Stimulated activated CD8-positive, alpha-beta memory T cell treated with anti-CD3 and anti-CD28 coated beads, Interleukin-4, amount 100 ng/mL, for 24 hours (primary cell): ENCODE results near the gene EFCAB6.

Source experiments
- DNase-seq: peaks from one replicate; pipeline ENCODE4 v3.0.0-alpha.2; 2020; ENCODE audit warnings: low read depth

The EFCAB6 gene

DNA sequence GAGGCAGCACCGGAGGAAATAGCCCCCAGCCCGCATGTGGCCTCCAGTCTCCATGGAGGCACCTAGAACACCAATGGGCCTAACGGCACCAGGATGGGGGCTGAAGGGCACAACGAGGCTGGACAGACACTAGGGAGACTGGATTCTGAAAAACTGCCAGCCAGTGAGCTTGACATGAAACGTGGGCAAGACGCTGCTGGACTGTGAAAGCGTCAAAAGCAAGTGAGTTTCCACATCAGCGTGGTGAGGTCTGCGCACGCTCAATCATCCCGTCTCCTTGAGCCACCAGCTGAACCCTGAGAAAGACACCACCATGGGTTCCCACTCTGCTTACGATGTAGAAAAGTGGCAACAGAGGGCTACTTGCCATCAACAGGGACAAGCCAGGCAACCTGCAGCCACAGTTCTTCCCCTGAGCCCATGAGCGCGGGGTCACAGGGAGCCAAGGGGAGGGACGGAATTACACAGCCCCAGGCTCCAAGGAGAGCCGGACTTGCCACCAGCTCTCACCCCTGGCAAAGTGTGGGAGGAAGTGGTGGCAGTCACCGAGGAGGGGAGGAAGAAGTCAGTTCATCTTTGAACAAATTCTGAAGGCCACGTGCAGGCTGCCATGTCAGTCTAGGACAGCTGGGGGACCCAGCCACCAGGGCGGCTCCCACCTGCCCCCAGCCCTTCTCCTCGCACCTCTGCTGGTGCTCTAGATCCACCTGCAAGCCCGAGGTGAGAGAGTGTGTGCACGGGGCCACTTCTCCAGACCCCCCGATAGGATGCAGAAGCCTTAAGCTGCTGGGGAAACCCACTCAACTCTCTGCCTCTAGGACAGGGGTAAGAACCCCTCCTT lies 269.2 kb downstream of the EFCAB6 start:
- DNase-seq = no peak

- DNase-seq = no peak
Measured at GRCh38 chr22:43541462-43542407, 270.4 kb downstream of the EFCAB6 start.

DNA sequence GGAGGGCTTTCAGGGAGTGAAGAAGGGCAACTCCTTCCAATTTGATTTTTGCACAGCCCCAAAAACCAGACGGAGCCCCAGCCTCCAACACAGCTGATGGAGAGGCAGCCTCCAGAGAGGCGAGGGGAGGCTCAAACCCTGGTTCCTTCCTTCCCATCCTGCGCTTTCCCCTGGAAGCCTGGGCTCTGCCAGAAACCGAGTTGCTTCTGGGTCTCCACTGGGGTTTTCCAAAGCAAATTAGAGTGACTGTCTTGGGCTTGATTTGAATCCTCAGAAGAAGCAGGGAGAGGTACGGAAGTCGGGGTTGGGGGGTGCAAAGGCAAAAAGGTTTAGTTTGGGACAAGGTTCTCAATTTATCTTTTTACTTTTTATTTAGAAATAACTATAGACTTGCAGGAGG lies 271.1 kb downstream of the EFCAB6 start:
- DNase-seq = no peak

DNA sequence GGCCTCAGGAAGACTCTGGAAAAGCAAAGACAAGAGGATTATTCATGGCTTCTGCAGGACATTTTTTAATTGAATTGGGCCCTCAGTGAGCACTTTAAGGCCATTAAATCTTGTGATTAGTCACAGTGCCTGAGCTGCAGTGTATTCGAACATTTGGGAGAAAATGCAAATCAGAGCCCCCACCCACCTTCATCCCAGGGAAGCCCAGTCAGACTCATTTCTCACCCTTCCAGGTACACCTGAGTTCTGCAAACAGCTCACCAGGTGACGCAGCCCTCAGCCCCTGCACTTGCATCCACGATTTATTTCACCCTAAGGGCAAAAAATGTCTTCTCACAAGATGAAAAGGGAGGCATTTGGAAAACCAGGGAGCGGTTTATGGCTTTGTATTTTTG lies 271.6 kb downstream of the EFCAB6 start:
- no peak for DNase-seq

DNA sequence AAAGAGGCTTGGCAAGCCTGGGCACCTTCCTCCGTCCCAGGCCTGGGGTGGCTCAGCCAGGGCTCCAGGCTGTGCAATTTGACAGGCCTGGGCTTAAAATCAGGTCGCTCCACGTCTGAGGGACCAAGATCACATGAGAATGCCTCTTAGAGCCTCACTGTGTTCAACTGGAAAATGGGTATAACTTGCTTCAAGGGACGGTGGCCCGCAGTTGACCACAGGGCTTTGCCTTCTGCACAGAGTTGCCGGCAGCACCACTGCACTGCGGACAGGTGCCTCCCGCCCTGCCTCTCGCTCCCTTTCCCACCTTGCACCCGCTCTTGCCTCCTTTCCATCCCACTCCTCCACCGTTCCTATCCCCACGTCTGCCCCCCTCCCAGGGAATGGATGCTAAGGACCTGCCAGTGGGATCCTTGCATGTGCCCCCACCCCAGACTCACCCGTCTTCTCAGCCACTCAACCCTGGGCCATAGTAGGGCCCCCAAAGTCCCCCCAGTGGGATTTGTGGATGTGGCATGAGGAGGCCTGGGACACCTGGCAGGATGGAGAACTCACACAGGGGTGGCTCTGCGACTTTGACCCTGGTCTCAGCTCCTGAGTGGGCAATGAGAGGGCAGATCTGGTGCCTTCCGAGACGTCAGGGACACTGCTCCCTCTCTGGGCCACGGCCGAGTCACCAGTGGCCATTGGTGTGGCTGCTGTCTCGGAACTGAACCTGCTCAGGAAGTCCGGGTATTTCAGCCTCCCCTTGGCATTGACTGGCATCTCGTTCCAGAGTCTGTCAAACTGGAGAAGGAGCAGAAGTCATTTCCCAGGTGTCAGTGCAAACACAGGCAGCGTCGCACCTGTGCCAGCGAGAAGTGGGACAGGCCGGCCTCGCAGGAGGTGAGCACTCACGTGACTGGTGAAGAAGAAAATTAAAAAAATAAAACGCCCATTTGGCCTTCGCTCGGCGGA lies 272.3 kb downstream of the EFCAB6 start:
- no peak for DNase-seq

DNA sequence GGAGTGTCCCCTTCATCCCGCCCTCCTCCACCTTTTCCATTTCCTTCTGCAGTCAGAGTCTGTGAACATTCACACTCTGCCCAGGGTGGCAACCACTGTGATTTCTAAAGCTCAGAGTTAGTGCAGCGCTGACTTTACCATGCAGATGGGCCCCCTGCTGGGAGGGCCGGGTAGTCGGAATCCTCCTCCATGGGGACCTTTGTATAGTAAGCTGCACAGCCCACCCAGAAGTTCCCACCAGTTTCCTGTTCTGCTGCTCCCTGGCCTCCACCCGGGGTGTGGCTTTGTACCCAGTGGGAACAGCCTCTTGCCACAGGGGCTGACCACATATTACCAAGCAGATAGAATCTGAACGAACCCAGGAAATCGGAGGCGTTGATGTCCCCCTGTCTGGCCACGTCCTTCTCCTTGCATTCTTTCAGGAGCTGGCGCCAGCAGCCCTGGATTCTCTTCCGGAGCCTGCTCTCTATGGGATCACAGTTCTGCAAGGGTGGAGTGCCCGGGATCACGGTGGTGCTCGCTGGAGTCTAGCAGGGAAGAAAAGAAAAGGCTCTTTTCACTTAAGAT lies 275.0 kb downstream of the EFCAB6 start:
- no peak for DNase-seq

- no peak for DNase-seq
Measured at GRCh38 chr22:43535741-43536140, 276.4 kb downstream of the EFCAB6 start.

DNA sequence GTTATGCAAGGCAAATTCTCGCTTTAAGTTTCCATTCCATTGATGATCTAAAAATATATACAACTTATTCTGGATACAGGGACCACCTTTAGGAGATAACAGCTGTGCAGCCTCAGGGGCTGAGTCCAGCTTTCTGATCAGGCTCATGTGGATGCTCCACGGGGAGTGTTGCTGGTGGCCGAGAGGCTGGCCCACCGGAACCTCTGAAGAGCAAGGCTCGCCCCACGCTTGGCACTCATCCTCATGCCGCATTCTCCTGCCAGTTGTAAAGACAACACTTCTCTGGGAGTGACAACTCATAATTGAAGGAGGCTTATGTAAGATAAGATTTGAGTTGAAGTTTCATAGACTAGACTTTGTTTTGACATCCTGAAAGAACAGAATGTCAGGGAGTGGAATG lies 276.8 kb downstream of the EFCAB6 start:
- no peak for DNase-seq

DNA sequence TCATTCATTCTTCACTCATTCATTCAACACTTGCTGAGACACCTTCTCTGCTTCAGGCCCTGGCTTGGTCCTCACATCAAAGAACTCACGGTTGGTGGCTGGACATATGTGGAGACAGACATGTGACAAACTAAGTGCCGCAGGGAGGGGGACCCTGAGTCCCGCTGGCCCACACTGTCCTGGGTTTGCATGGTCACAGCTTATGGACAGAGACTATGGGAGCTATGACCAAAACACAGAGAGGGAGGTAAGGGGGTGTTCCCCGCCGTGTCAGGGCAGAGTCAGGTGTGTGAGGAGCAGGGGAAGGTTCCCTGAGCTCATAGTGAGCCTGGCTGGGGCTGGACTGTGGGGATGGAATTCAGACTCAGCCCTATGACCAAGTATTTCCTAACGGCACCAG lies 277.2 kb downstream of the EFCAB6 start:
- no peak for DNase-seq

DNA sequence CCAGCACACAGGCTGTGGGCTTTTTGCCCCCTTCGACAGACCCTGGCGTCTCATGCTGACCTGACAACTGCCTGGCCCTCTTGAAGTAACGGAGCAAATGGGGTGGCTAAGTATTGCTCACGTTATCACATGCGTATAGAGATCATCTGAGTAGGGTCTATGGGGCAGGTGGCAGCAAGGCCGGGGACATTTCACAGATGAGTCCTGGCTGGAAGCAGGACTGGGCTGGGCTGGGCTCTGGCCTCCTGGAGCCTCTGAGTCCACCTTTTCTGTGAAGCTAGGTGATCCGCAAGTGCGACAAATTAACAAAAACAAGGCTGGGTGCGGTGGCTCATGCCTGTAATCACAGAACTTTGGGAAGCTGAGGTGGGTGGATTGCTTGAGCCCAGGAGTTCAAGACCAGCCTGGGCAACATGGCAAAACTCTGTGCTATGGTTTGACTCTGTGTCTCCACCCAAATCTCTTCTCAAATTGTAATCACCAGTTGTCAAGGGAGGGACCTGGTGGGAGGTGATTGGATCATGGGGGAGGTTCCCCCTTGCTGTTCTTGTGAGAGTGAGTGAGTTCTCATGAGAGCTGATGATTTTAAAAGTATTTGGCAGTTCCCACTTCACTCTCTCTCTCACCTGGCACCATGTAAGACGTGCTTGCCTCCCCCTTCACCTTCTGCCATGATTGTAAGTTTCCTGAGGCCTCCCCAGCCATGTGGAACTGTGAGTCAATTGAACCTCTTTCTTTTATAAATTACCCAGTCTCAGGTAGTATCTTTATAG lies 278.3 kb downstream of the EFCAB6 start:
- no peak for DNase-seq

DNA sequence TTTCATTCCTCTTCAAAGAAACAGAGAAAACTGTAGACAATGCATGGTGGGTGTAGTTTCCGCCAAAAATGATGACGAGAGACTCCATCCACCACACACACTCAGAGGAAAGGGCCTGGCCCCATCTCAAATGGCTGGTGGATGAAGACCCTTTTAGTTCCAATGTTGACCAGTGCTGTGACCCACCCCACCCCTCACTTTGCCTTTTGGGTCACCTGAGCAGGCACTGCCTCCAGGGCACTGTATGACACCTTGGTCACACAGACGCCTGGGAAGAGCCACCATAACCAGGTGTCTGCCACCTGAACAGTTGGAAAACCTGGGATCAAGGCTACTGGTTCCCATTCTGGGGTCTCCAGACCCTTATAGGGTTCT lies 279.0 kb downstream of the EFCAB6 start:
- no peak for DNase-seq

DNA sequence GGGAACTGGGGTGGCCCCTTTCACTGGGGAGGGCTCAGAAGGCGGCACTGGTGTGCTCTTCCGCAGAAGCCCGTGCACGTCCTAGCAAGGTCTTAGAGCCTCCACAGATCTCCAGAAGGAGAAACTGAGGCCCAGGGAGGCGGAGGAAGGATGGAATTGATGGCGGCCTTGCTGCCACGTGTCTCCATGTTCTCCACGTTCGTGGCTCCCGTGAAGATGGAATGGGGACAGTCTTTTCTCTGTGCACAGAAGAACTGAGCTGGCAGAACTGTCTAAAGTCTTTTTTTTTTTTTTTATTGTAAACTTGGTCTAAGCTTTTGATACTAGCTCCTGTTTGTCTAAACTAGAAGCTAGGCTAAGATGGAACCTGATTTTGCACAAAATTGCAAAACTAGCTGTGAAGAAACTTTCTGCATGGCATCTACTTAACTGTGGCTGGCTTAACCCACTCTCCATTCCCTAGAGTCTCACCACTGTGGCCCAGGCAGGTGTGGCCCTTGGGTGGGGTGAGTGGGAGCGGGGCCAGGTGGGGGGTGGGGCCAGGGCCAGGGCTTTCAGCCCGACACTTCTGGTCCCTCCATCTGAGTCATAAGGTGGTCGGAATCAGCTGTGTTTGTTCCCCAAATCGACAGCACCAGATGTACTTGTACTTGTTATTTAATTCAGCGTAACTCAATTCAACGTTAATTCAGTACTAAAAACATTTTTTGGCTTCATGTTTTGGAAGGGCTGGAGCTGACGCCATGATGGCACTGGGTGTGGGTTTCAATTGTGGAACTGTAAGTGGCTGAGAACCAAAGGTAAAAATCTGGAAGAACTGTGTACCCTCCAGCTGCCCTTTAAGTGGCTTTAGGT lies 279.6 kb downstream of the EFCAB6 start:
- DNase-seq = no peak

GRCh38 chr22:43531651-43532050 lies 280.5 kb downstream of the EFCAB6 start:
- no peak for DNase-seq

- no peak for DNase-seq
Measured at GRCh38 chr22:43530349-43531201, 281.5 kb downstream of the EFCAB6 start.

DNA sequence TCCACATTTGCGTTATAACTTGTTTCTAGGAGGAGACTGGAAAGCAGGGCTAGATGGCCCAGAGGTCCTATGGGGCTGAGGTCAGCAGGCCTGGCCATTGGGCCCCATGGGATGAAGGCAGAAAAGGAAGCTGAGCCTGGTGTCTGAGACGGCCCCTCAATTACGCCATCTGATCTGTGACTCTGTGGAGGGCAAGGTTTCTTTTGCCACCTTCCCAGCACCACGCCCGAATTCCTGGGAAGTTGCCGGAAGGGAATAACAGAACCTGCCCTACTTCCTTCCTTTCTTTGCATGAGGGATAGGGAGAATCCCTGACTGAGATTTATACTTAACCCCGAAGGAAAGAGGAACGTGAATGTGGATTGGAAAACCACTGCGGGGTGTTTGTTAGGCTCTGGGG lies 282.2 kb downstream of the EFCAB6 start:
- DNase-seq = no peak

DNA sequence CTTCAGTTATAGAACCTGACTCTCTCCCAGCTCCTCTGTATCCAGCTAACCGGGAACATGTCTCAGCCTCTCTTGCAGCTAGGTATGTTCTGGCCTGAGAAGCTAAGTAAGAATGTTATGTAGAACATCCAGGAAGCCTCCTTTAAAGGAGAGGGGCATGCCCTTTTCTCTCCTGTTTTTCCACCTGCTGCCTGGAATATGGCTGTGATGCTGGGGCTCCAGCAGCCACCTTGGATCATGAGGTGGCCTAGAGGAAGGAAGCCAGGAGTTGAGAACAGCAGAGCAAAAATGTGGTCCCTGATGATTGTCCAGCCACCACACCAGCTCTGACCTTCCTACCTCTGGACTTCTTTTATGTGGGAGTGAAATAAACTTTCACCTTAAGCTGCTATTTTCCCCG lies 282.6 kb downstream of the EFCAB6 start:
- DNase-seq = no peak

- no peak for DNase-seq
Measured at GRCh38 chr22:43528601-43529360, 283.3 kb downstream of the EFCAB6 start.

DNA sequence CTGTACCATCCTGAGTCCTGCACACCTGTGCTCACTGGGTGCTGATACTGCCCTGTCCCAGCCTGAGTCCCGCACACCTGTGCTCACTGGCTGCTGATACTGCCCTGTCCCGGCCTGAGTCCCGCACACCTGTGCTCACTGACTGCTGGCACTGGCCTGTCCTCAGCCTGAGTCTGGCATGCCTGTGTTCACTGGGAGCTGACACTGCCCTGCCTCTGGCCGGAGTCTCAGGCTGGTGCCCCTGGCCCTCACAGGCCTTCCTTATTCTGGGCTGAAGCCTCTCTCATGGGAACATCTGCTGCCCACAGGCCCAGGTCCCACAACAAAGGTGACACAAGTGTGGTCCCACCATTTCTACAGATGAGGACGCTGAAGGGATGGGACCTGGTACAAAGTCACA lies 285.2 kb downstream of the EFCAB6 start:
- no peak for DNase-seq
